Tibial artery (tissue), 4 donors: ENCODE results near the gene FBXO24.

Source experiments
- DNase-seq, 2 donors: peaks; one replicate each; pipeline ENCODE4 v3.0.0-alpha.2; 2019
- H3K27ac ChIP-seq, 2 donors: fragments of 200-600 bp; sonication (generic) in 1 of 2; 1 replicate in 1 of 2; 2 replicates in 1 of 2; pipeline ENCODE4 v1.5.1; 2018 to 2019; ENCODE audit warnings: mild to moderate bottlenecking in 1 of 2
- H3K27me3 ChIP-seq, 2 donors: fragments of 200-600 bp; sonication (generic) in 1 of 2; one replicate each; pipeline versions ENCODE4 v1.5.1 to v1.6.0; 2016 to 2019
- H3K36me3 ChIP-seq, 3 donors: fragments of 200-600 bp; sonication (generic) in 2 of 3; one replicate each; pipeline ENCODE4 v1.5.1; 2016 to 2019; ENCODE audit warnings: mild to moderate bottlenecking in 2 of 3
- H3K4me1 ChIP-seq, 4 donors: fragments of 200-600 bp; sonication (generic) in 2 of 4; 1 replicate in 3 of 4; 2 replicates in 1 of 4; pipeline ENCODE4 v1.5.1; 2016 to 2019
- H3K4me3 ChIP-seq, 2 donors: fragments of 200-600 bp; sonication (generic) in 1 of 2; 1 replicate in 1 of 2; 2 replicates in 1 of 2; pipeline ENCODE4 v1.5.1; 2018 to 2019; ENCODE audit warnings: mild to moderate bottlenecking in 2 of 2
- H3K9me3 ChIP-seq, 3 donors: fragments of 200-600 bp; sonication (generic) in 1 of 3; one replicate each; pipeline ENCODE4 v1.5.1; 2016 to 2019
- intact Hi-C: fragments of 100-400 bp; cut with DNase I; formaldehyde crosslinking; loops from one replicate; pipeline ENCODE4 v1.15.0; 2023; ENCODE audit warnings: low total_unique reads
- TF ChIP-seq, protein P1 (sequence below), 2 experiments: fragments of 200-600 bp in 1 of 2; fragments of 450-650 bp in 1 of 2; IDR thresholded peaks; one replicate each; pipeline ENCODE4 v1.5.1; 2017 to 2019; ENCODE audit warnings: antibody characterized with exemption in 2 of 2, mild to moderate bottlenecking in 1 of 2, moderate library complexity in 1 of 2

Gene FBXO24

DNA sequence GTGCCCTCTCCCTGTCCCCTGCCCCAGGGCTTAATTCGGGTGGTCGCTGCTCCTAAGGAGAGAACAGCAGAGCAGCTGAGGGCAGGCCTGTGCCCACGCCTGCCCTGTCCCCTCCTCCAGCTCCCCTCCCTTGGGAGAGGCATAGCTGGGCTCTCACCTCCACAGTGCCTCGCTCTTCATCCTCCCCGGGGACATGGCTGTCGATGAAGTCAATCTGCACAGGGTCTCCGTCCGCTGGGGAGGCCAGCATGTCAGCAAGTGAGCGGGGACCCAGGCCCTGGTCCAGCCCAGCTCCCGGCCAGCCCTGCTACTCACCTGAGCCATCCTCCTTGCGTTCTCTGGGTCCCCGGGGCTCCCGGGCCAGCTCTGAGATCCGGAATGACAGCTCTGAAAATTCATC, 8.6 kb upstream of the FBXO24 start:
- intact Hi-C loops, result no loop called here
- H3K9me3 ChIP-seq, result no peaks in the 10 kb centered on the region
- TF ChIP-seq, protein P1, sequence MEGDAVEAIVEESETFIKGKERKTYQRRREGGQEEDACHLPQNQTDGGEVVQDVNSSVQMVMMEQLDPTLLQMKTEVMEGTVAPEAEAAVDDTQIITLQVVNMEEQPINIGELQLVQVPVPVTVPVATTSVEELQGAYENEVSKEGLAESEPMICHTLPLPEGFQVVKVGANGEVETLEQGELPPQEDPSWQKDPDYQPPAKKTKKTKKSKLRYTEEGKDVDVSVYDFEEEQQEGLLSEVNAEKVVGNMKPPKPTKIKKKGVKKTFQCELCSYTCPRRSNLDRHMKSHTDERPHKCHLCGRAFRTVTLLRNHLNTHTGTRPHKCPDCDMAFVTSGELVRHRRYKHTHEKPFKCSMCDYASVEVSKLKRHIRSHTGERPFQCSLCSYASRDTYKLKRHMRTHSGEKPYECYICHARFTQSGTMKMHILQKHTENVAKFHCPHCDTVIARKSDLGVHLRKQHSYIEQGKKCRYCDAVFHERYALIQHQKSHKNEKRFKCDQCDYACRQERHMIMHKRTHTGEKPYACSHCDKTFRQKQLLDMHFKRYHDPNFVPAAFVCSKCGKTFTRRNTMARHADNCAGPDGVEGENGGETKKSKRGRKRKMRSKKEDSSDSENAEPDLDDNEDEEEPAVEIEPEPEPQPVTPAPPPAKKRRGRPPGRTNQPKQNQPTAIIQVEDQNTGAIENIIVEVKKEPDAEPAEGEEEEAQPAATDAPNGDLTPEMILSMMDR (IDR thresholded peaks at IDR 0.05), result no peak
- H3K27me3 ChIP-seq, result no peaks in the 10 kb centered on the region
- H3K36me3 ChIP-seq, result peaks cover 78 to 98% (median 83%) of the 10 kb centered on the region in 3 donors
- DNase-seq, result no peak
- H3K4me3 ChIP-seq, result no peak overlapping the region
- no peak overlapping the region for H3K27ac ChIP-seq
- peaks cover 0 to 10% (median under 1%) of the 10 kb centered on the region in 4 donors for H3K4me1 ChIP-seq

DNA sequence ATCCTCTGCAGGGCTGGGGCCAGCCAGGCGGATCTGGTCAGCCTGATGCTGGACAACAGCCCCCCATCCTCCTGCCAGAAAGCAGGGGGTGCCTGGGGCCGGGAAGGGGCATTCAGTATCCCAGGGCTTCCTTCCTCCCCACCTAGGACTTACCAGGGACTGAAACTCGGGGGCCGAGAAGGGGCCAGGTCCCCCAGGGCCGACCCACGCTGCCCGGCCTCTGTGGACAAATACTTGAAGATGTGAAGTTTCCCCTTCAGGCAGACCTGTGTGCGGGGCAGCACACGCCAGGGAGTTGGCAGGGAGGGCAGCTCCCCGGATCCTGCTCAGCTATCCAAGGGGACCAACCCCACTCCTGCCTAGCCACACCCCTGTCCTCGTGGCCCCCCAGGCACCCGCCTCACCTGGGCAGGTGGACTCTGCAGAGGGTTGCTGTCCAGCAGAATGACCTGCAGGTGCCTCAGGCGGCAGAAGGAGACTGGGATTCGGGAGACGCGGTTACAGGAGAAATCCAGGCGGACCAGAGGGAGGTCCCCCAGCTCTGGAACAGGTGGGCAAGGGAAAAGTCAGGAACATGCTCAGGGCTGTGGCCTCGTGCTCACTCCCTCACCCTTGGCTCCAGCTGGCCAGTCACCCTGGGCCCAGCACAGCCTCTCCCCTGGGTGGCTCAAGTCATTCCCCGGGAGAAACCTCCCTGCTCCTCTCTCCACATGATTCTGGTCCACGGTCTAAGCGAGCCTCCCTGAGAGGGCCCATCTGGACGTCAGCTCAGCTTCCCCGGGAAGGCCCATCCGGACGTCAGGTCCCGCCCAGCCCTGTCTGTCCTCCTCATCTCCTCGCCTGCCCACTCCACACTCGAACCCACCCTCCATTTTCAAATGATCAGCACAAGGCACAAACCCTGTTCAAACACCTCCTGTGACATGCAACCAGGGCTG, 7.6 kb upstream of the FBXO24 start:
- TF ChIP-seq, protein P1 (IDR thresholded peaks at IDR 0.05), result no peak
- intact Hi-C loops, result no loop called here
- peaks cover 78 to 91% (median 85%) of the 10 kb centered on the region in 3 donors for H3K36me3 ChIP-seq

DNA sequence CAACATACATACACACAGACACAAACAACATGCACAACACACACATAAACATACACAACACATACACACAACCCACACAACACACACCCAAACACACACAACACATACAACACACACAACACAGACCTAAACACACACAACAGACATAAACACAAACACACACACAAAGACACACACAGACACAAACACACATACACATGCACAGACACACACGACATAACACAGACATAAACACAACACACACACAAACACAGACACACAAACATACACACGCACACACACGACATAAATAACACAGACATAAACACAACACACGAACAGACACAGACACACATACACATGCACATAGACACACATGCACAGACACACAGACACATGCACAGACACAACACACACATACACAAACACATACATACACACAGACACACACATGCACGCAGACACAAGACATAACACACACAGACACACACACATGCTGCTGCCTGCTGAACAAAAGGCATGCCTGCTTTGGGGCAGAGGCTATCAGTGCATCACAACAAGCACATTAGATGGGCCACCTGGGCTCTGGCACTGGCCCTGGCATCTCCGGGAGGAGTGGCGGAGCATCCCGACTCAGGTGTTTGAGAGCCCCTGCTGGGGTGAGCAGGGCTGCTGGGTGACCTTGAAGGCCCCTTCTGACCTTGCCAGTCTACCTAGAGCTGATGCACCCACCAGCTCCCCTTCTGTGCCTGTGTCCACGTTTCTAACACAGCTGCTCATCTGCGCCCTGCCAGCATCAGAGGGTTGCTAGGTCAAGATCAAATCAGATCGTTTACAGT, 5.5 kb upstream of the FBXO24 start:
- H3K4me1 ChIP-seq, result peaks cover 0 to 42% (median 23%) of the 10 kb centered on the region in 4 donors
- TF ChIP-seq, protein P1 (IDR thresholded peaks at IDR 0.05), result no peak
- no peak overlapping the region for H3K27ac ChIP-seq
- H3K4me3 ChIP-seq, result no peak overlapping the region
- DNase-seq, result no peak
- peaks cover 61 to 70% (median 66%) of the 10 kb centered on the region in 3 donors for H3K36me3 ChIP-seq
- no peaks in the 10 kb centered on the region for H3K9me3 ChIP-seq
- H3K27me3 ChIP-seq, result no peaks in the 10 kb centered on the region
- intact Hi-C loops, result no loop called here

More for the DNA sequence above, 7.6 kb upstream of the FBXO24 start:
- H3K9me3 ChIP-seq, result no peaks in the 10 kb centered on the region
- no peak for DNase-seq
- H3K27me3 ChIP-seq, result no peaks in the 10 kb centered on the region
- peaks cover 0 to 21% (median 4%) of the 10 kb centered on the region in 4 donors for H3K4me1 ChIP-seq
- no peak overlapping the region for H3K27ac ChIP-seq
- H3K4me3 ChIP-seq, result no peak overlapping the region

- TF ChIP-seq, protein P1 (IDR thresholded peaks at IDR 0.05), result no peak
- Histone ChIP-seq H3K36me3 (peaks cover 50 to 55% (median 52%) of the 10 kb centered on the region in 3 donors), H3K4me3 (no peak overlapping the region), H3K27me3 (no peaks in the 10 kb centered on the region), H3K9me3 (no peaks in the 10 kb centered on the region), H3K4me1 (peaks cover 0 to 43% (median 24%) of the 10 kb centered on the region in 4 donors), H3K27ac (no peak overlapping the region)
- intact Hi-C loops, result no loop called here
- DNase-seq, result no peak
Observed at GRCh38 chr7:100582041-100582579, 4.0 kb upstream of the FBXO24 start.

DNA sequence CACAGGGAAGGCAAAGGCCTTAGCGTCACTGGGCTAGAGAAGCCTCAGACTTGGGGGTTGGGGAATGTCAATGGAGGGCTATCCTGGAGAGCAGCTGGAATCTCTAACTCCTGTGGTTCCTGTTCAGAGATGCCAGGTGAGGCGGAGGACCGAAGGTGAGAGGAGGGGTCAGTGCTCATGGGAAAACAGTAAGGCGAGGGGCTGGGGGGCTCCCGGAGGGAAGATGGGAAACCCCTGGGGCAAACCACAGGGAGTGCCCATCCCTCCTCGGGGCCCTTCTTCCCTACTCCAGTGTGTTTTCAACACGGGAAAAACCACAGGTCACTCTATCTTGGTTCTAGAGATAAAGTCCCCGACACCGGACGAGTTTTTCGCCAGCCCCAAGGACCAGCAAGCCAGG, 3.5 kb upstream of the FBXO24 start:
- no peaks in the 10 kb centered on the region for H3K27me3 ChIP-seq
- no peak overlapping the region for H3K4me3 ChIP-seq
- intact Hi-C loops, result no loop called here
- no peaks in the 10 kb centered on the region for H3K9me3 ChIP-seq
- H3K4me1 ChIP-seq, result peaks cover 0 to 47% (median 26%) of the 10 kb centered on the region in 4 donors
- DNase-seq, result no peak
- H3K36me3 ChIP-seq, result peaks cover 44 to 50% (median 47%) of the 10 kb centered on the region in 3 donors
- no peak overlapping the region for H3K27ac ChIP-seq
- TF ChIP-seq, protein P1 (IDR thresholded peaks at IDR 0.05), result no peak
